ENCODE data around the gene TXNDC15. TPM values are rescaled to one million over a fixed set of nuclear protein-coding genes. Genes with fewer than 3 reads are reported as not detected.

Gene TXNDC15, protein sequence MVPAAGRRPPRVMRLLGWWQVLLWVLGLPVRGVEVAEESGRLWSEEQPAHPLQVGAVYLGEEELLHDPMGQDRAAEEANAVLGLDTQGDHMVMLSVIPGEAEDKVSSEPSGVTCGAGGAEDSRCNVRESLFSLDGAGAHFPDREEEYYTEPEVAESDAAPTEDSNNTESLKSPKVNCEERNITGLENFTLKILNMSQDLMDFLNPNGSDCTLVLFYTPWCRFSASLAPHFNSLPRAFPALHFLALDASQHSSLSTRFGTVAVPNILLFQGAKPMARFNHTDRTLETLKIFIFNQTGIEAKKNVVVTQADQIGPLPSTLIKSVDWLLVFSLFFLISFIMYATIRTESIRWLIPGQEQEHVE
- 10 to 100 TPM; 46.1 to 66.6 (median 56.5) TPM for total RNA-seq

GRCh38 chr5:134873987-134874830 is at the start of gene TXNDC15:
Gene TXNDC15, plus strand, starts transcription at chr5:134874371. Its CDS starts 57 bp downstream, at chr5:134874428.
- TF ChIP-seq, protein P1, sequence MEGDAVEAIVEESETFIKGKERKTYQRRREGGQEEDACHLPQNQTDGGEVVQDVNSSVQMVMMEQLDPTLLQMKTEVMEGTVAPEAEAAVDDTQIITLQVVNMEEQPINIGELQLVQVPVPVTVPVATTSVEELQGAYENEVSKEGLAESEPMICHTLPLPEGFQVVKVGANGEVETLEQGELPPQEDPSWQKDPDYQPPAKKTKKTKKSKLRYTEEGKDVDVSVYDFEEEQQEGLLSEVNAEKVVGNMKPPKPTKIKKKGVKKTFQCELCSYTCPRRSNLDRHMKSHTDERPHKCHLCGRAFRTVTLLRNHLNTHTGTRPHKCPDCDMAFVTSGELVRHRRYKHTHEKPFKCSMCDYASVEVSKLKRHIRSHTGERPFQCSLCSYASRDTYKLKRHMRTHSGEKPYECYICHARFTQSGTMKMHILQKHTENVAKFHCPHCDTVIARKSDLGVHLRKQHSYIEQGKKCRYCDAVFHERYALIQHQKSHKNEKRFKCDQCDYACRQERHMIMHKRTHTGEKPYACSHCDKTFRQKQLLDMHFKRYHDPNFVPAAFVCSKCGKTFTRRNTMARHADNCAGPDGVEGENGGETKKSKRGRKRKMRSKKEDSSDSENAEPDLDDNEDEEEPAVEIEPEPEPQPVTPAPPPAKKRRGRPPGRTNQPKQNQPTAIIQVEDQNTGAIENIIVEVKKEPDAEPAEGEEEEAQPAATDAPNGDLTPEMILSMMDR (IDR thresholded peaks at IDR 0.05; ENCODE audit: low read depth): no peak

DNA sequence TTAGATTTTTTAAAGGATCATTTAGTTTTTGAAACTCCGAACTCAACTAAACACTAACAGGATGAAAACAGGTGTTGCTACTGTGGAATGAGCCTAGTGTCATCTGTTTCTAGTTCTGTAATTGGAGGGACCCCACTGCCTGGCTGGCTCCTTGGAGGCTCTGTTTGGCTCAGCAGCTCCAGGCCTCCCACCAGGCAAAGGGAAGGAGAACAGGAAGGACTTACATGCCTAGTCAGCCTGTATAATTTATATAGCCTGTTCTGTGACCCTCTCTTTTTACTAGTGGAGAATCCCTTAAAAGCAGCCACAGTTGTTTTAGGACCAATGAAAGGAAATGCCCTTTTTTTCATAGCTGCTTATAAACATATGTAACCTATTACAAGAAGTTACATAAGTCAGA is 49.5 kb upstream of the TXNDC15 start:
- TF ChIP-seq, protein P1 (IDR thresholded peaks at IDR 0.05; ENCODE audit: low read depth): no peak

- TF ChIP-seq, protein P1 (IDR thresholded peaks at IDR 0.05; ENCODE audit: low read depth): no peak
Observed at GRCh38 chr5:134825212-134825611, 49.0 kb upstream of the TXNDC15 start.

DNA sequence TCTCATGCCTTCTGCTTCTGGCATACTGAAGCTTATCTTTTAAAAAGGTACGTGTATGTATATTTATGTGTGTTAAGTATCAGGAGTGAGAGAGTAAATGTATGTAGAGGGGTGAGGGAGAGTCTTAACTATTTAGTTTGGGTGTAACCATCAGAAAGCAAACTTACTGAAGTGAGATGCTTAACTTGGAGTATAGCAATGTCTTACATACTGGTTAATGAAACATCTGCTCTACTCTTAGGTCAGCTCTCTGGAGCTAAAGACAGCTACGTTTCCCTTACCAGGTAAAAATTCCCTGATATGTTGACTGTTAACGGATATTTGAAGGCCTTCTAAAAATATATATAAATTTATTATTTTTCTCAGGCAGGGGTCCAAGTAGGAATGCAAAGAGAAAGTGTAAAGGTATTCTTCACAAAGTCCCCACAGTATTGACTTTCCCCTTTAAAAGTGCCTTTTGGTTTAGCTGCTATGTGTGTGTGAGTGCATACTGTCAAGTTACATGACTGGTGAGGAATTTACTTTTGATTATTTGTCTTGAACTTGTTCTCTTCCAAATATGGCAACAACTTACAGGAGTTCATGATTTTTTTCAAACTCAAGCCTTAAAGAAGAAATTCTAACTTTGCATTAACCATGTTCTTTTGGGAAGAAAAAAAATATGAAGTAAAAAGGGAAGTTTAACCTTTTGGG is 40.7 kb upstream of the TXNDC15 start:
- TF ChIP-seq, protein P1 (IDR thresholded peaks at IDR 0.05; ENCODE audit: low read depth): no peak

GRCh38 chr5:134835623-134836022 is 38.5 kb upstream of the TXNDC15 start:
- TF ChIP-seq, protein P1 (IDR thresholded peaks at IDR 0.05; ENCODE audit: low read depth): no peak

- TF ChIP-seq, protein P1 (IDR thresholded peaks at IDR 0.05; ENCODE audit: low read depth): no peak
Observed at GRCh38 chr5:134837530-134838181, 36.5 kb upstream of the TXNDC15 start.
